Measurements from ENCODE around the gene POU3F2.

Gene POU3F2

GRCh38 chr6:98844244-98845210, 10.2 kb downstream of the POU3F2 start:
- no peak for DNase-seq

DNA sequence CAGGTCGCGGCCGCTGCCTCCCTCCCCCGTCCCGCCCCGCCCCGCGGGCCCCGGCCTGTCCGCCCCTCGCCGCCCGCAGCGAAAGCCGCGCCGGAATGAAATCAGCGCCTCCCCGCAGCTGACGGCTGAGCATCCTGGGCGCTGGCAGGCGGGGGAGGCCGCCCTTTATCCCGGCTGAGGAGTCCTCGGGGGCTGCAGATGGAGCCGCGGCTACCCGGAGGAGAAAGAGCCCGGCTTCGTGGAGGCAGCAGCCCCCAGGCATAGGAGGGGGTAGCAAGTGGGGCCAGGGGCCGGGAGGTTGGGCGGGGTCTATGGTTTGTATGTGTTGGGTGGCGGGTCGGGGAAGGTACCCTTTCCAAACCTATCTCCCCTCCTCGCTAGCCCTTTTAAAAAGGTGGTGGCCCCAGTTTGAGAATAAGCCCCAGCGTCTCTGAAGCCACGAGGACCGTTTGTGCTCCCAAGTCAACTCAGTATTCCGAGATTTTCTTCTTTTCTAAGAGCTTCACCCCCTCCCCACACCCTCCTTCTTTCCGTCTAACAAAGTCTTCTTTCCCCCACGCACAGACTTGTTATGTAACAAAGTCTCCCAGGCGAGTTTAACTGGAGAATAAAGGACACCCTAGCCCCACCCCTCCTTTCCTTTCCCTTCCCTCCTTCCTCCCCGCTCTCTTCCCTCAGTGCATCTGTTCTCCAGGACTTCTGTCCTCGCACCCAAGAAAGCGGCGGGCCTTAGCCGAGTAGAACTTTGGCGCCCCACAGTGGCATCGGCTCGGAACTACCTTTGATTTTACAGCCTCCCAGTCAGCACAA, 11.0 kb downstream of the POU3F2 start:
- peak; percentile 49 for DNase-seq

DNA sequence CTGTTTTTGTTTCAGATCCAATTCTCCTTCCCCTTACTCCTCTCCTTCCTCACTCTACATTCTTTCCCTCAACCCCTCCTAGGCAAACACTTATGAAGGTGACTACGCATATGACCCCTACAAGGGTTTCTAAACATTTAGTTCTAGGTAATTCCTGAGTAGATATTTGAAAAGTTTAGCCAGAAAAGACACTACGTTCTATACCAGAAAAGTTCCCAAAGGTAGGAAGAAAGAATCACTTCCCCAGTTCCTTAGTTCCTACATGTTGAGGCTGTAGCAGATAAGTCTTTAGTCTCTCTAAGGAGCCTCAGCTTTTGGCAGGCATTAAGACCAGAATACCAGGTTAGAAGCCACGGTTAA, 11.6 kb downstream of the POU3F2 start:
- DNase-seq: no peak

DNA sequence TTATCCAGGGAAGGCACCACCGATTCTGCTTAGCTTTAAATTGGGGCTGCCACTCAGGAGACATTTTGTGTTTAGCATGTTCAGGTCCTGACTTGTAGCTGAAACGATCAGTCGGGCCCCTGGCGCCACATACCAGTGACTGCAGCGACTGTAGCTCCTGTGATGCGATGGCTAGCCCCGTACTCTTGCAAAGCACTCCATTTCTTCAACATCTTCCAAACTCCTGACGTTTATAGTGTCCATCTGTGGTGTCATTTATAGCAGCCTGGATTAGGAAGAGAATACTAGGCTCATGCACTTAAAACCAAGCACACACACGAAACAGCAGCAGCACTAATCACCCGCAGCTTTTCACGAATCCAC, 13.0 kb downstream of the POU3F2 start:
- DNase-seq: no peak

DNA sequence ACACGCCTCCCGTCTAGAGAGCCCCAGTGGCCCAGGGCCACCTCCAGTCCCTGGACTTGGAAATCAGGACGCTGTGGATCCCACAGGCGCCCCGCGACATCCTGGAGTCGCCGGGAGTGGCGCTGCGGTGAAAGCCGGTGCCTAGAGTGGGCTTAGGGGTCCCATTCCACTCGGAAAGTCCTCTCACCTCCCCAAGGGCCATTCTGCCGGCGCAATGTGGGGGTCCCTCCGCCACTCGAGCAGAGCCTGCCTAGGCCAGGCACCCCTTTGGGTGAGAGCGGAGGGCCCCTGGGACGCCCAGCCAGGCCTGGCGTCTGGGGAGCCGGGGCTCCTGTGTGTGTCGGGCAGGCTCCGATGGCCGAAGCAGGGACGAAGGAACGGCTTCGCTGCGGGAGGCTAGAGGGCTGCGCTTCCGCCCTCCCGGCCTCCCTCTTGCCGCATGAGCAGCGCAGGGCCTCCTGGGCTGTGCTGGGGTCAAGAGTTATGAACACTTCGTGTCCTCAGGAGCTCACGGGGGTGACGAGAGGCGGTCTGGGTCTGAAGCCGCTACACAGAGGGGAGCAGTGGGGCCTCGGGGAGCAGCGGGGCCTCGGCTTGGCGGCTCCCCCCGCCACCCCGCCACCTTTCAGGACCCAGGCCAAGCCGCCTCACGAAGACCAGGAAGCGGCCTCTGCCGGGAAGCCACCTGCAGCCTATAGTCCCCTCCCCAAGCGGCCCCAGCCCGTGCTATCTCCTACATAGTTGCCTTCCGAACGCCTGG, 13.6 kb downstream of the POU3F2 start:
- no peak for DNase-seq

DNA sequence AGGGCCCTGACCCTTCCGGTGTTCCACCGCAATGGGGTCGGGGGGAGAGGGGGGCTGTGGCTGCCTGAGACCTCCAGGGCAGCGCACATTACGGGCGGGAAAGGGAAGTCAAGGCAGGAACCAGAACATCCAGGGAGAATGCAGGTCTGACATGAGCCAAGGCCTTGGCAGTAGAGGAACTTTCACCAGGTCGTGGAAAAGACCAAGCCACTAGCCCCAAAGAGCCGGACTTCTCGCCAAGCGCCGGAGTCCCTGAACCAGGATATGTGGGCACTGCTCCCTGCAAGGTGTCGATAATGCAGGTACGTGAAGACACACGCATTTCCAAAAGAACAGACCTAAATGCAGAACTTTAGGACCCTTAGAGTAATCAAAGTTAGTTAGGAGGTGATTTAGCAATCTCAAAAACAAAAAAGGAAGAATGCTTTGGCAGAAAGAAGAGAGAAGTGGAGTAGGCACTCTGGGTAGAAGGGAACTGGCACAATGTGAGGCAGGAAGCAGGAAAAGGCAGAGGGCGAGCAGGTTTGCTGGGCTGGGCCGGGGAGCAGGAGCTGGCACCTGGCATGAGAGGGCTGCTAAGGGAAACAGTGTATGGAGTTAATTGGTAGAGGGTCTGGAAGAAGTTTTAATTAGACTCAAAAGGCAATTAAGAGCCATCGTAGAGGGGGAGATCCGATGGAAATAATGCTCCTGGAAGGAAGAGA, 14.3 kb downstream of the POU3F2 start:
- no peak for DNase-seq

- no peak for DNase-seq
Measured at GRCh38 chr6:98864497-98864896, 30.1 kb downstream of the POU3F2 start.

GRCh38 chr6:98871057-98871456, 36.7 kb downstream of the POU3F2 start:
- DNase-seq: no peak

DNA sequence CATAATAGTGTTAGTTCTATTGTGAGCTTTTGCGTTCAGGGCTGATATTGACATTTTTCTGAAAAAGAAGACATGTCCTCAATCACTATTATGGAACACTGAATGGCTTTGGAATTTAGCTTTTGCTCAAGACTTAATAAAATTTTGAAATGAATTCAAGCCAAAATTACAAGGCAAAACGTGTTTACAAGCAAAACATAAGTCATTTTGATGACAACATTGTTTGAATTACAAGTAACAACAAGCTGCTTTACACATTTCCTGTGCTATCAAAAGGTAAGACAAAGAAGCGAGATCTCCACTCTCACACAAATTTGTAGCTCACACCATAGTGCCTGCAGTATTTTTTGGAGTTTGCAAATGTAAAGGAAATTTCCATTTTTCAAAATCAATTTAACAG, 37.4 kb downstream of the POU3F2 start:
- DNase-seq: no peak

GRCh38 chr6:98875375-98875774, 41.0 kb downstream of the POU3F2 start:
- no peak for DNase-seq

DNA sequence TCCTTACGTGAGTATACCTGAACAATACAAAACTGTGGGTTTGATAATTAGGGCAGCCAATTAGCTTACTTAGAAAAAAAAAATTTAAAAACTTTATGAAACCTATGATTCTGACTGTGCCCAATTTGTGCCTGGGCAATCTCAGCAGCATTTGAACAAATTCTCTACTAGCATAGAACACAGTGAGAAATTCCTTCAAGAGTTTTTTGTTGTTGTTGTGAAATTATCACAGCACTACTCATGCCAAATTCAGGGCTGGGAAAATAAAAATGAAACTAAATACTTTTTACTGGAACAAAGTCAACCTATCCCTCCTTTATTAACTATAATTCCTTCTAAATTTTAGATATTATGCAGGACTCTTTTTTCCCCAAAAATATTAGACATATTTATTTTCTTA, 42.9 kb downstream of the POU3F2 start:
- no peak for DNase-seq

- DNase-seq: peak; percentile 0
Measured at GRCh38 chr6:98880486-98880885, 46.1 kb downstream of the POU3F2 start.

GRCh38 chr6:98885330-98885729, 51.0 kb downstream of the POU3F2 start:
- DNase-seq: no peak

DNA sequence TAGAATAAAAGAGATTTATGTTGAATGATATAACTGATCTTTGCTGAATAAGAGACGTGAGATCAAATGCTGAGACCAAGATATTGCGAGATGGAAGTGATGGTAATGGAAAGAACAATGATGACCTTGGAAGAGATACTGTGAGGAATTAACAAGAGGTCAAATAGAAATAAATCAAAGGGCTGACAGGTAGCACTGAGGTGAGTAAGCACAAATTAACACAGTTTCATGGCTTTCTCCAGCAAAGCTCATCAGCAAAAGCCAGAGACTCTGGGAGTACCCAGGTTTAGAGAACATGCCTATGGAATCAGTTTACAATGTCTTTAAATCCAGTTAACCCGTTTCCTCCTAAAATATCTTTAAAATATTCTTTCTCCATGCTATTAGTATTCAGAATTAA, 53.3 kb downstream of the POU3F2 start:
- no peak for DNase-seq
